ENCODE measurements around the gene CFAP99.

The CFAP99 gene

DNA sequence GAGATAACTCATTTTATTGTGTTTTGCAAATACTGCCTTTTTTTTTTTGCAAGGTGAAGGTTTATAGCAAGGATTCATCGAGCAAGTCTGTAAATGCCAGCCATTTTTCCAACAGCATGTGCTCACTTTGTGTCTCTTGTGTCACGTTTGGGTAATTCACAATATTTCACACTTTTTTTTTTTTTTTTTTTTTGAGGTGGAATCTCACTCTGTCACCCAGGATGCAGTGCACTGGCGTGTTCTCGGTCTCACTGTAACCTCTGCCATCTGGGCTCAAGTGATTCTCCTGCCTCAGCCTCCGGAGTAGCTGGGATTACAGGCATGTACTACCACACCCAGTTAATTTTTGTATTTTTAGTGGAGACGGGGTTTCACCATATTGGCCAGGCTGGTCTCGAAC, 52.0 kb downstream of the CFAP99 start:
- DNase-seq (ENCODE audit: low spot score): no peak
- TF ChIP-seq, protein P1, sequence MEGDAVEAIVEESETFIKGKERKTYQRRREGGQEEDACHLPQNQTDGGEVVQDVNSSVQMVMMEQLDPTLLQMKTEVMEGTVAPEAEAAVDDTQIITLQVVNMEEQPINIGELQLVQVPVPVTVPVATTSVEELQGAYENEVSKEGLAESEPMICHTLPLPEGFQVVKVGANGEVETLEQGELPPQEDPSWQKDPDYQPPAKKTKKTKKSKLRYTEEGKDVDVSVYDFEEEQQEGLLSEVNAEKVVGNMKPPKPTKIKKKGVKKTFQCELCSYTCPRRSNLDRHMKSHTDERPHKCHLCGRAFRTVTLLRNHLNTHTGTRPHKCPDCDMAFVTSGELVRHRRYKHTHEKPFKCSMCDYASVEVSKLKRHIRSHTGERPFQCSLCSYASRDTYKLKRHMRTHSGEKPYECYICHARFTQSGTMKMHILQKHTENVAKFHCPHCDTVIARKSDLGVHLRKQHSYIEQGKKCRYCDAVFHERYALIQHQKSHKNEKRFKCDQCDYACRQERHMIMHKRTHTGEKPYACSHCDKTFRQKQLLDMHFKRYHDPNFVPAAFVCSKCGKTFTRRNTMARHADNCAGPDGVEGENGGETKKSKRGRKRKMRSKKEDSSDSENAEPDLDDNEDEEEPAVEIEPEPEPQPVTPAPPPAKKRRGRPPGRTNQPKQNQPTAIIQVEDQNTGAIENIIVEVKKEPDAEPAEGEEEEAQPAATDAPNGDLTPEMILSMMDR (IDR thresholded peaks at IDR 0.05; ENCODE audit: extremely low read depth, insufficient read depth, missing control alignments): no peak
- in situ Hi-C loops (cut with MboI; ENCODE audit: low pct_unique_long_range_greater_than_20kb, low sequenced_read_pairs, unreplicated experiment): no loop called here

DNA sequence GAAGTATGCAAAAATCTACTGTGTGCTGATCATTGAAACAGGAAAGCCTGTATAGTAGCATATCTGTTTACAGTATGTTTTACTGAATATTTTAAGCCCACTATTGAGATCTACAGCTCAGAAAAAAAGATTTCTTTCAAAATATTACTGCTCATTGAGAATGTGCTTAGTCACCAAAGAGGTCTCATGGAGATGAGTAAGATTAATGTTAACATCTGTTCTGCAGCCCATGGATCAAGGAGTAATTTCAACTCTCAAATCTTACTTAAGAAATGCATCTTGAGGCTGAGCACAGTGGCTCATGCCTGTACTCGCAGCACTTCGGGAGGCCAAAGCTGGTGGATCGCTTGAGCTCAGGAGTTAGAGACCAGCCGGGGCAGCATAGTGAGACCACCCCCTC, 53.4 kb downstream of the CFAP99 start:
- TF ChIP-seq, protein P1 (IDR thresholded peaks at IDR 0.05; ENCODE audit: extremely low read depth, insufficient read depth, missing control alignments): no peak
- no peak for DNase-seq (ENCODE audit: low spot score)
- in situ Hi-C loops (cut with MboI; ENCODE audit: low pct_unique_long_range_greater_than_20kb, low sequenced_read_pairs, unreplicated experiment): no loop called here

DNA sequence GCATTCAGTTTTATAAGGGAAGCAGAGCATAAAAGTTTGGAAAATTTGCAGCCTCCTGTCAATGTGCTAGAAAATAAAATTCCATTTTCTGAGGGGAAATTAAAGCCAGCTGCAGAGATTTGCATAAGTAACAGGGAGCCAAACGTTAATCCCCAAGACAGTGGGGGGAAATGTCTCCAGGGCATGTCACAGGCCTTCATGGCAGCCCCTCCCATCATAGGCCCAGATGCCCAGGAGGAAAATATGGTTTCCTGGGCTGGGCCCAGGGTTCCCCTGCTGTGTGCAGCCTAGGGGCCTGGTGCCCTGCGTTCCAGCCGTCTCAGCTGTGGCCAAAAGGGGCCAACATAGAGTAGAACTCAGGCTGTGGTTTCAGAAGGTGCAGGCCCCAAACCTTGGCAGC, 59.5 kb downstream of the CFAP99 start:
- in situ Hi-C loops (cut with MboI; ENCODE audit: low pct_unique_long_range_greater_than_20kb, low sequenced_read_pairs, unreplicated experiment): no loop called here
- DNase-seq (ENCODE audit: low spot score): no peak
- TF ChIP-seq, protein P1 (IDR thresholded peaks at IDR 0.05; ENCODE audit: extremely low read depth, insufficient read depth, missing control alignments): no peak

DNA sequence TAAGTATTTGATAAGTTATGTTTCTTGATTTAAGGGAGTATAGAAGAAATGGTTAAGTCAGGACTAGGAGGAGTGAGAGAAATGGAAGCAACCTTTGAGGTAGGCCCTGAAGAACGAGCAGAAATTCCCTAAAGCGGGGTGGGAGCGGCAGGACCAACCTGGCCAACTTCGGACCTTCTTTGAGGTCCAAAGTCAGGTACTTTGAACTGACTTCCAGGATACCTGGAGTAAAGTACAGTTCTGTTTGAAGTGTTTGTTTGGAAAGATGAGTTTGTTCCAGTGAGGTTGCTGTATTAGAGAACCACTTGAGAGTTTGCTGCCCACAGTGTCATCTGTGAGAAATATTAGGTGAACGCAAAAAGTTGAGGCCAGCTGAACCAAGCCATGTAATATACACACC, 61.9 kb downstream of the CFAP99 start:
- in situ Hi-C loops (cut with MboI; ENCODE audit: low pct_unique_long_range_greater_than_20kb, low sequenced_read_pairs, unreplicated experiment): no loop called here
- no peak for DNase-seq (ENCODE audit: low spot score)
- TF ChIP-seq, protein P1 (IDR thresholded peaks at IDR 0.05; ENCODE audit: extremely low read depth, insufficient read depth, missing control alignments): no peak

DNA sequence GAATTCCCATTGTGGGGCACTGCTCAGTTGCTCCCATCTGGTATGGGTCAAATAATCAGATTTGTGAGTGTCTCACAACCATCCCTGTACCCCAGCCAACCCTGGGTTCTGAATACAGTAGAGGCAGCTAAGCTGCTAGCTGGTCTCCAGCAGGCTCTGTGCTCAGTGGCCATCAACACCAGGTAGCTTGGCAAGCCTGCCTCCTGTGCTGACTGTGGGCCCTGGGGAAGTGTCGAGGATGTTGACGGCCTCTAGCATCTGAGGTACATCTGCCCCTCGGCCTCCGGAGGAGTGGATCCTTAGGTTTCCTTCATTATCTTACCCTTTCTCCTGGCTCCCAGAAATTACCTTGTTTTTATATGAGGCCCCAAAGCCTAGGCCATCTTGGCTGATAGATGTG, 63.4 kb downstream of the CFAP99 start:
- in situ Hi-C loops (cut with MboI; ENCODE audit: low pct_unique_long_range_greater_than_20kb, low sequenced_read_pairs, unreplicated experiment): no loop called here
- no peak for DNase-seq (ENCODE audit: low spot score)
- TF ChIP-seq, protein P1 (IDR thresholded peaks at IDR 0.05; ENCODE audit: extremely low read depth, insufficient read depth, missing control alignments): no peak

DNA sequence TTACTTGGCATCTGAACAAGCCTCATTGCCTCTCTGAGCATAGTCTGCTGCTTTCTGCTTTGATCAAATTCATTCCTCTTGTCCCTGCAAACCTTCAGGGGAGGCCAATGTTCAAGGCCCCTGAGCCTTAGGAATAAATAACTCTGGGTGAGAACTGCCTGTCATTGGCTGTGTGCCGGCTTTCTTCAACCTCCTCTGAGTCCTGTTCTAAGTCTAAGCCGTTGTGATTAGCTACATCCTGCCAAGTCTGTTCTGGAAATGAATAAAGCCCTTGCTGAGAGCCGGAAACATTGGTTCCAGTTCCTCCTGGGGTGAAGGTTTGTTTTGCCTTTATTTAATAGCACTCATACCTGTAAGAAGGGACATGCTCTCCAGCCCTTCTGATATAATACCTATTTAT, 63.9 kb downstream of the CFAP99 start:
- TF ChIP-seq, protein P1 (IDR thresholded peaks at IDR 0.05; ENCODE audit: extremely low read depth, insufficient read depth, missing control alignments): no peak
- DNase-seq (ENCODE audit: low spot score): peak; percentile 68

DNA sequence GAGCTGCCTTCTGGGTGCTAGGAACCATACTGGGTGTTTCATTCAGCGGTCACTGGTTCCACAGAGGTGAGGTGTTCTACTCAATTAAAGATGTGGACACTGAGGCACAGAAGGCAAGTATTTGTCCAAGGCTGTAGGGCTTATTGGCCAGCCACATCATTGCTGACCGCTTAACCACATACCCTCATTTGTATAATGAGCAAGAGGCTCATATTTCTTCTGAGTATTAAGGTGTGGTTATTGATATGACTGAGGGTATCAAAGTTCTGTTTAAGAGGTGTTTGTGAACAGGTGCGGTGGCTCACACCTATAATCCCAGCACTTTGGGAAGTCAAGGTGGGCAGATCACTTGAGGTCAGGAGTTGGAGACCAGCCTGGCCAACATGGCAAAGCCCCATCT, 64.5 kb downstream of the CFAP99 start:
- no peak for DNase-seq (ENCODE audit: low spot score)
- TF ChIP-seq, protein P1 (IDR thresholded peaks at IDR 0.05; ENCODE audit: extremely low read depth, insufficient read depth, missing control alignments): no peak
- in situ Hi-C loops (cut with MboI; ENCODE audit: low pct_unique_long_range_greater_than_20kb, low sequenced_read_pairs, unreplicated experiment): no loop called here

More for the DNA sequence above, 63.9 kb downstream of the CFAP99 start:
- in situ Hi-C loops (cut with MboI; ENCODE audit: low pct_unique_long_range_greater_than_20kb, low sequenced_read_pairs, unreplicated experiment): no loop called here
